Upper lobe of left lung (tissue), 4 donors: ENCODE results near the gene TOR1AIP2.

Experiments
- CTCF ChIP-seq, 6 experiments: fragments of 450-650 bp in 4 of 6; fragments of 200-600 bp in 2 of 6; sonication (generic) in 2 of 6; IDR thresholded peaks; one replicate each; pipeline ENCODE4 v1.5.1; 2016 to 2019; ENCODE audit warnings: antibody characterized with exemption in 6 of 6
- EP300 ChIP-seq, 4 donors: sonication (generic); formaldehyde crosslinking; IDR thresholded peaks; one replicate each; pipeline ENCODE4 v1.5.1; 2017; ENCODE audit warnings: antibody characterized with exemption in 4 of 4, control low read depth in 2 of 4
- POLR2A ChIP-seq, 4 donors: fragments of 450-650 bp; IDR thresholded peaks; one replicate each; pipeline ENCODE4 v1.5.1; 2016 to 2017; ENCODE audit warnings: antibody characterized with exemption in 4 of 4, mild to moderate bottlenecking in 2 of 4

DNA sequence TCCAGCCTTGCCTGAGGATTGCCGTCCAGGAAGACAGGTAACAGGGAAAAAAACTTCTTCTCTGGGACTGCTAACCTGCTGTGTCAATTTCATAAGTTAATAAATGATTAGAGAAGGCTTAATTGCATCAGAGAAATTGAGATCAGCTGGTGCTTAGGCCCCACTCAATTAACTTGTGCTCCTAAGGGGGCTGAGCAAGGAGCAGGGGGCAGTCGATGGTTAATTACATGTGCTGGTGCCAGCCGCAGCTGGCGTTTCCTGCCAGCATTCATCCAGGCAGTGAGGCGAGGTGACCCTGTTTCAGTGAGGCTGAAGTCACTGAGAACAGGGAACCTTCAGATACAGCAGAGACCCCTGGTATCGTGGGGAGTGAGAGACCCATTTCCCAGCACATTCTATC is 74.5 kb downstream of the TOR1AIP2 start:
- no peak for TF ChIP-seq EP300 (IDR thresholded peaks at IDR 0.05)
- no peak for TF ChIP-seq CTCF (IDR thresholded peaks at IDR 0.05)
- TF ChIP-seq POLR2A (IDR thresholded peaks at IDR 0.05): no peak
